Stimulated activated naive CD8-positive, alpha-beta T cell treated with anti-CD3 and anti-CD28 coated beads, Interleukin-15, Interleukin-2, amounts not matched to agents 100 ng/mL and 50 ng/mL, for 24 hours (primary cell): ENCODE measurements around the gene ASCL1.
A peak's percentile ranks its signal among the peaks of the same experiment; 100 is the strongest.

Source experiments
- H3K27ac Mint-ChIP-seq: one replicate; pipeline ENCODE4 v1.8.0; 2021; ENCODE audit warnings: mild to moderate bottlenecking, mixed read lengths
- H3K27me3 Mint-ChIP-seq: one replicate; pipeline ENCODE4 v1.8.0; 2021; ENCODE audit warnings: mixed read lengths
- H3K36me3 Mint-ChIP-seq: one replicate; pipeline ENCODE4 v1.8.0; 2021; ENCODE audit warnings: low read depth, mixed read lengths
- H3K4me1 Mint-ChIP-seq: one replicate; pipeline ENCODE4 v1.8.0; 2021; ENCODE audit warnings: low read depth, mixed read lengths
- H3K4me3 Mint-ChIP-seq: one replicate; pipeline ENCODE4 v1.8.0; 2021; ENCODE audit warnings: mild to moderate bottlenecking, mixed read lengths
- H3K9me3 Mint-ChIP-seq: one replicate; pipeline ENCODE4 v1.8.0; 2021; ENCODE audit warnings: mixed read lengths

The ASCL1 gene

DNA sequence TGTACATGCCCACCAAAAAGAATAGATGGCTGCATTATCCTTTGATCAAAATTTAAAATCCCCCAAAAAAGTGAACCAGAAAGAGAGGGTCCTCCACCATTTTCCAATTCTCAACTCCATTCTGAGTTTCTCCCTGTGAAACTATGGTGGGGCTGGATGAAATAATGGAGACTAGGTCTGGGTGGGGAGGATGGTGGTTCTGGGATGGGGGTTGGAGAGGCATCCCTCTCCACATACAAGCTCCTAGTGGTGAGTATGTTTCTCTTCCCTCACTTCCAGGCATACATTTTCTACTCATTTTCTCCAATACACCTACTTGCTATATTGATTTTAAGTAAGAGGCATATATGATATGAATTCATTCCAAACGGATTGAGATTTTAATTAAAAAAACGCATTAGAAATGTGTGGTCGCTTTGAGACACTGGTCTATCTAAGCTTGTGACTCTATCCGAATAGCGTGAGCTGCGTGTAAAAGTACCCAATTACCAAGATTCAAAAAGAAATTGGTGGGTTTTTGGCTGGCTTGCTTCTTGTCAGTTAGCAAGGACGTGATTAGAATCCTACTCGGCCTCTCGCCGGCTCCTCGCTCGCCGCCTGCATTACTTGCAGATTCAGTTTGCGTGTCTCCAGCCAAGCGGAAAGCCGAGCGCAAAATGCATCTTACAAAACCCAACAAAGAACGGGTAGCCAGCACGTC is 3.4 kb downstream of the ASCL1 start:
- H3K4me3 Mint-ChIP-seq: no peak overlapping the region
- H3K27ac Mint-ChIP-seq: no peak overlapping the region
- H3K9me3 Mint-ChIP-seq: peaks cover 12% of the 10 kb centered on the region
- H3K36me3 Mint-ChIP-seq: peaks cover 5% of the 10 kb centered on the region
- peaks cover 86% of the 10 kb centered on the region for H3K27me3 Mint-ChIP-seq
- H3K4me1 Mint-ChIP-seq: peaks cover 49% of the 10 kb centered on the region

DNA sequence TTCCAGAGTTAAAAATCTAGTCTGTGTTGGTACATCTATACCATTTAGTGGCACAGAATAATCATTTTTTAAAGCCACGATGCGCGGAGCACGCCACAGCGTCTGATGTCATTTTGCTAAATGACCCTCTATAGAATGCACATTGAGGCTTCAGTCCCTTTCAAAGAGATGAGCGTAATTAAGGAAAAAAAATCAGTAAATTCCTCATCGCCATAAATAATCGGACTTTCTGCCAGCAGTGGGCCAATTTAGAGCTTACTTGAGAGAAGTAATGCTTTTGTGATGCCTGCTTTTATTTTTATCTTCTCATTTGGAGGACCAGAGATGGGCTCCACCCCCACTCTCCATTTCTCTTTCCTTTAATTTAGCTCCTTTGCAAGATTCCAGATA is 4.0 kb downstream of the ASCL1 start:
- Mint-ChIP-seq H3K4me3 (peak overlapping the region; percentile 3), H3K4me1 (peaks cover 47% of the 10 kb centered on the region), H3K36me3 (peaks cover 5% of the 10 kb centered on the region), H3K27ac (no peak overlapping the region), H3K27me3 (peaks cover 89% of the 10 kb centered on the region), H3K9me3 (peaks cover 12% of the 10 kb centered on the region)

DNA sequence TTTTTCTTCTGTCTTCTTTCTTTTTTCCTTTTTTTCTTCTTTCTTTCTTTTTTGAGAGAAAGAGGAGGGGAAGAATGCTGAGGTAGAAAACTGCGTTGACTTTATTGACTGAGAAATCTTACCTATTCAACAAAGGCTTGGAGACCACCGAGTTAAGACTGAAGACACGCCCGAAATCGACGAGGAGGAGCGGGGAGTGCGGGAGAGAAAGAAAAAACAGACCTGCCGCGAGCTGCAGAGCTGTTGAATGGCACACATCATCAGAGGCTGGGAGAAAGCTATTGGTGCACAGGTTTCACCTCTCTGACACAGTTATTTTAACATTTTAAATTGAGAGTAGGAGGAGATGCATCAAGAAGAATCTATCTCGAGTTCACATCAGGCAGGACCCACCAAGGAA is 5.1 kb downstream of the ASCL1 start:
- H3K27me3 Mint-ChIP-seq: peaks cover 91% of the 10 kb centered on the region
- no peak overlapping the region for H3K27ac Mint-ChIP-seq
- H3K4me3 Mint-ChIP-seq: peak overlapping the region; percentile 15
- peaks cover 42% of the 10 kb centered on the region for H3K4me1 Mint-ChIP-seq
- peaks cover 5% of the 10 kb centered on the region for H3K36me3 Mint-ChIP-seq
- peaks cover 12% of the 10 kb centered on the region for H3K9me3 Mint-ChIP-seq

DNA sequence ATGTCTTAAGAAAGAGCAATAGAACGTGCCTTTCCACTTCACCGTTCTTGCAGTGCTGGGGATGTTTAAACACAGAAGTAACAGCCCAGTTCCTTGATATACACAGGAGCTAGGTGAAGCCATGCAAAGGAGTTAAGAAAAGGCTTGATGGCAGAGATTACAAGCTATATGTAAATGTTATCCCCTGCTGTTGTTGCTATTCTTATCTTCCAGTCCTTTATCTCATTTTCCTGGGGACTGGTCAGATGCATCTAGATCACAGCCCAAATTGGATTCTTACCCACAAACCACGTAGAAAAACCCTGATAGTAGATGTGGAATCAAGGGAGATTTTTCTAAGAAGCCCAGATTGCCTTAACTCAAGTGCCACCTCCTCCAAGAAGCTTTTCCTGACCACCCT is 5.5 kb downstream of the ASCL1 start:
- no peak overlapping the region for H3K27ac Mint-ChIP-seq
- H3K9me3 Mint-ChIP-seq: peaks cover 12% of the 10 kb centered on the region
- H3K36me3 Mint-ChIP-seq: peaks cover 5% of the 10 kb centered on the region
- H3K4me1 Mint-ChIP-seq: peaks cover 38% of the 10 kb centered on the region
- H3K4me3 Mint-ChIP-seq: no peak overlapping the region
- peaks cover 91% of the 10 kb centered on the region for H3K27me3 Mint-ChIP-seq

DNA sequence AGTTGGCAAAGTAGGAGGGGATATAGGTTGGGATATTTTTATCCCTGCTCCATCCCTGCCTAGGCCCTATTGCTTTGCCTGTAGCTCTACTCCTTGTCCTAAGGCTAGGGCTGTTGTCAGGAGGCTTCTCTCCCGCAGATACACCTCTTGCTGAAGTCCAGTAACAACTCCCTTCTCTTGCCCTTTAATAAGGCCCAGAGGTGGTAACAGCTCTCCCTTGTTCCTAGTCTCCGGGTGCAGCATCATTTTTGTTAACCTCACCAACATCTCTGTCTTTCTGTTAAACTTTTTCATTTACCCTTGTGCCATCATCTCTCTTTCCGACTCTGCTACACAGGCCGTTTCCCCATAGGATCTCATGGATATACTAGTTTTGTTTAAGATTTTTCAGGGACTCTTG is 6.3 kb downstream of the ASCL1 start:
- no peak overlapping the region for H3K27ac Mint-ChIP-seq
- peaks cover 5% of the 10 kb centered on the region for H3K36me3 Mint-ChIP-seq
- no peak overlapping the region for H3K4me3 Mint-ChIP-seq
- H3K4me1 Mint-ChIP-seq: peaks cover 32% of the 10 kb centered on the region
- H3K27me3 Mint-ChIP-seq: peaks cover 94% of the 10 kb centered on the region
- H3K9me3 Mint-ChIP-seq: peaks cover 12% of the 10 kb centered on the region

DNA sequence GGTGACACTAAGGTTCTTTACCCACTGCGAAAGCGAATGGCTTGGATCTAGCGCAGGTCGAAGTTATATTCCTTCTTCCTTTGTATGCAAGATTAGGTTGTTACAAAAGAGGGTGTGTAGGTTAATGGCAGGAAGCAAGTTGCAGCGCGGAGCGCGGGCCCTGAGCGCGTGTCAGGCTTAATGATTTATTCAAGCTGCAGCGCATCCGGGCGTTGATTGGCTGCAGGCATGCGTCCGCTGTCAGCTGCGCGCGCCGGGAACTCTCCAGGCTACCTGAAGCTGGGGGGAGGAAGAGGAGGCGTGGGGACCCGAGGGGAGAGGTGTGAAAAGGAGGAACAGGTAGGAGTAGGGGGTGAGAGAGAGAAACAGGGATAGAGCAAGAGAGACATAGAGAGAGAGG is 7.4 kb downstream of the ASCL1 start:
- Mint-ChIP-seq H3K27ac (no peak overlapping the region), H3K27me3 (peaks cover 90% of the 10 kb centered on the region), H3K9me3 (peaks cover 12% of the 10 kb centered on the region), H3K4me1 (peaks cover 26% of the 10 kb centered on the region), H3K36me3 (peaks cover 5% of the 10 kb centered on the region), H3K4me3 (peak overlapping the region; percentile 76)

DNA sequence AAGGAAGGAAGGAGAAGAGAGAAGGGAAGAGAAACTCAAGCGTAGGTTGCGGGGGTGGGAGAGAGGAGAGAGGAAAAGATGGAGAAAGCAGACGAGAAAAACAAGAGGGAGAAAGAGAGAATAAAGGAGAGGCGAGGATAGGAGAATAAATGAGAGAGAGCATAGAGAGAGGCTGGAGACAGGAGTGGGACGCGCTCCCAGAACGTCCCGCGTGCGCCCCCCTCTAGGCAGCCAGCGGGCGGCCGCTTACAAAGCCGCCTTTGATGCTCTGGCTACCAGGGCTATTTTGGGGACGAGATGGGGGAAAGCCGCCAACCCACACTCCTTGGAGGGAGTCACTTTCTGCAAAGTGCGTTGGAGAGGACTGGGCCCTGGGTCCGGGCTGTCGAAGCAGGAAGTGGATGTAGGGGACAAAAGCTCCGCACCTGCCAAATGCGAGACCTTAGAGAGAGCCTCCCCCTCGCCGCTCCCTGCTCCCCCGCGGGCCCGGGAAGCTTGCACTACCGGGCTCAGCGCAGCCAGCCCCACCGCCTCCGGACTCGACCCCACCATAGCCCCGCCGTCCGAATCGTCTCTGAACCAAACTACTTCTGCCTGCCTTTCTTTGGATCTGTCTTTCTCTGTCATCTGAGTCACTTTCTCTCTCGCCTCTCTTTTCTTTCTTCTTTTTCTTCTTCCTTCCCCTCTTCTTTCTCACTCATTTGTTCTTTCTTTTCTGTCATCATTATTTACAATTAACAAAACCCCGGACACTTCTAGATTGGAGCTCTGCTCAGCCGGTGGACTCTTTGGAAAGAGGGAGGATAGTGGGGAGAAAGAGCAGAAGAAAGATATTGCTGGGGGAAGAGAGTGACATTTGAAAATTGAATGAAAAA is 8.0 kb downstream of the ASCL1 start:
- peaks cover 26% of the 10 kb centered on the region for H3K4me1 Mint-ChIP-seq
- H3K27ac Mint-ChIP-seq: no peak overlapping the region
- peak overlapping the region; percentile 76 for H3K4me3 Mint-ChIP-seq
- H3K27me3 Mint-ChIP-seq: peaks cover 89% of the 10 kb centered on the region
- peaks cover 5% of the 10 kb centered on the region for H3K36me3 Mint-ChIP-seq
- peaks cover 12% of the 10 kb centered on the region for H3K9me3 Mint-ChIP-seq

DNA sequence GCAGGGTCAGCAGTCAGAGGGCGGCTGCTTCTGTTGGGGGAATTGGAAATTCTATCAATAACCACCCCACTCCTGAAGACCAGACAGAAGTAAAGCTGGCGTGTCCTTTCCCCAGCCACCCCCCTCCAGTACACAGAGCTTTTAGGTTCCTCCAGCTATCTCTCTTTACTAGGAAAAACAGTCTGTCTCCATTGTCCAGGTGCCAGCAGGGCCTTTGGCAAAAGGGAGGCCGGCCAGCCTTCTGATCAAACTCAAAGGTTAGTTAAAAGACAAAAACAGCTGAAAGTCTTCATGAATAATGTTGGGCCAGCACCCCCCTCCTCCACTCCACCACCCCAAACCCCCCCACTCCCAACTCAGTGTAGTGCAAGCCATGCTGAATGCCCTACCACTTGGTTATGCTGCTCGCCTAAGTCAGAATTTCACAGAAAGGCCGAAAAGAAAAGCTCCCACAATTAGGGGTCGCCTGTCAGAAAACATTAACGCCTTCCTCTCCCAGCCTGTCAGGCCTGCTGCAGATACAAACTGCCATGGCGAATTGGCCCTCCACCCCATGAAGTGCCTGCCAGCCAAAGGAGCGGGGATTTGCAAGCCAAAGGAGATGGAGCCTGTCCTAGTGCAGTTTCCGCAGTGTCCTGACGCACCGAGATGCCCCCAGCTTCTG is 8.9 kb downstream of the ASCL1 start:
- no peak overlapping the region for H3K4me3 Mint-ChIP-seq
- H3K27ac Mint-ChIP-seq: no peak overlapping the region
- H3K36me3 Mint-ChIP-seq: peaks cover 5% of the 10 kb centered on the region
- H3K27me3 Mint-ChIP-seq: peaks cover 88% of the 10 kb centered on the region
- H3K9me3 Mint-ChIP-seq: peaks cover 12% of the 10 kb centered on the region
- peaks cover 25% of the 10 kb centered on the region for H3K4me1 Mint-ChIP-seq

DNA sequence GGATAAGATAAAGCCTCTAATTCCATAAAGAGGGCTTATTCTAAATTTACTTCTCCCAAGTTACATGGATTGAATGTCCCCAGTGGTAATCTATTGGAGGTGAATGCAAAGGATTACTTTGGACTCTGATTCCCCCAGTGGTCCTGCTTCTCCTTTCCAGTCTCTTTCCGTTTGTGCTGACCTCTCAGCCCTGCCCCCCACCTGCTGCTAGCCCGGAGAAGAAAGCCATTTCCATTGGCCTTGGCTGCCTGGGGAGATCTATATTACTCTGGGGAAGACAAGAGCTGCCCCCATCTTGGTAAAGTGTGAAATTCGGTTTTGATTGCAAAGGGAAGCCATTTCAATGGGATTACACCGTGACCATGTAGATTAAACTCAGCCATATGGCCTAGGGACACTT is 13.3 kb downstream of the ASCL1 start:
- H3K27me3 Mint-ChIP-seq: peaks cover 63% of the 10 kb centered on the region
- H3K36me3 Mint-ChIP-seq: no peaks in the 10 kb centered on the region
- H3K4me1 Mint-ChIP-seq: peaks cover 1% of the 10 kb centered on the region
- H3K4me3 Mint-ChIP-seq: no peak overlapping the region
- H3K27ac Mint-ChIP-seq: no peak overlapping the region
- no peaks in the 10 kb centered on the region for H3K9me3 Mint-ChIP-seq

DNA sequence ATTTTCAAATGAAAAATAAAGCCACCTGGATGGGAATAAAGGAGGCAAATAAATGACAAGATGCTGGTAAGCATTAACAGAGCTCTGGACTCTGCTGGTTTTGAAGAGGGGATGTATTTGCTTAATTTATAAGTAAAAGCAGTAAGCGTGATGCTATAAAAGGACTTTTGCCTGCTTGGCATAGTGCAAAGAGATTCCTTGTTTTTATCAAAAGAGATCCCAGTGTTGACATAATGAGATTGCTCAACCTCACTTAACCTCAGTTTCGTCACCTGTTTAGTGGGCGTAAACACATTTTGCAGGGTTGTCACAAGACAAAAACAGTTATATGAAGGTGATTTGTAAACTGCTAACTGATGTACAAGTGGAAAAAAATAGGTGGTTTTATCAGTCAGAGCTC is 13.8 kb downstream of the ASCL1 start:
- H3K36me3 Mint-ChIP-seq: no peaks in the 10 kb centered on the region
- no peak overlapping the region for H3K27ac Mint-ChIP-seq
- H3K27me3 Mint-ChIP-seq: peaks cover 62% of the 10 kb centered on the region
- no peaks in the 10 kb centered on the region for H3K9me3 Mint-ChIP-seq
- no peak overlapping the region for H3K4me3 Mint-ChIP-seq
- H3K4me1 Mint-ChIP-seq: no peaks in the 10 kb centered on the region

DNA sequence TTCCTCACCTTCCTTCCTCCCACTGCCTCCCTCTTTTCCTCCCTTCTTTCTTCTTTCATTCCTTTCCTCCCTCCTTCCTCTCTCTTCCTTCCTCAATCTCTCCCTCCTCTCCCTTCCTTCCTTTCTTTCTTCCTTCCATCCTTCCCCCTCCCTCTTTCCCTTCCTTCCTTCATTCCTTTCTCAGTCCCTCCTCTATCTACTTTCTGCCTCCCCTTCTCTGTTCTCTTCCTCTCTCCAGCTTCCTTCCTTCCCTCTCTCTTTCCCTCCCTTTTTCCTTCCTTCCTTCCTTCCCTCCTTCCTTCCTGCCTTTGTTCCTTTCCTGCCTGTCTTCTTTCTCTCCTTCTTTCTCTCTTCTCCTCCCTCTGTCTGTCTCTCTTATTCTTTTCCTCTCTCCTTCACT is 16.1 kb downstream of the ASCL1 start:
- Mint-ChIP-seq H3K36me3 (no peaks in the 10 kb centered on the region), H3K4me3 (no peak overlapping the region), H3K27ac (no peak overlapping the region), H3K27me3 (peaks cover 39% of the 10 kb centered on the region), H3K4me1 (no peaks in the 10 kb centered on the region), H3K9me3 (no peaks in the 10 kb centered on the region)

DNA sequence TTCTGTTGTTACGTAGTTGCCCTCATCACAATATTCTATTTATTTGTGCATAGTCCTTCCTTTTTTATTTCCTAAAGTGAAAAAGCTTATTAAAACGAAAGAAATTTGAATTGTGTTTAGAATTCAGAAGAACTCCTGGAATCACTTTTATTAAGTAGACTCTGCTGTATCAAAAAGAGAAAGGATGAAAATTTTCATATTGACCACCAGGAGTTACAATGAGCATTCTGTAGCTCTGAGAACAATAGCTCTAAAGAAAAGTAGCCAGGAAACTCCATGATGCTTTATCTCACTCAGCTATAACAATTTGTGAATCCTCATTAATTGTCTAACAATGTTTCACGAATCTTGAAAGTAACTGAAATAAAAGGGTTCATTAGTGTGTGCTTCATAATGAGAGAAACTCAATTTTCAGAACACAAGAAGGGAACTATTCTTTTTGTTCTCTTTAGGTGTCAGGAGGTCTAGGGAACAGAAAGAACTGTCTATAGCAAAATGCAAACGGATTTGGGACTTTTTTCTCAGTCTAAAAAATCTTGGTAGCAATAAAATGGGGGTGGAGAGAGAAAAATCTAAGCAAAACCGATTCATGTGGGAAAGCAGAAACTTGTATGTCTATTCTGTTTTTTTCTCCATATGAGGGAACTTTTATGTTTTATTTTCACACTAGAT is 19.3 kb downstream of the ASCL1 start:
- Mint-ChIP-seq H3K27me3 (peaks cover 24% of the 10 kb centered on the region), H3K27ac (no peak overlapping the region), H3K36me3 (no peaks in the 10 kb centered on the region)

DNA sequence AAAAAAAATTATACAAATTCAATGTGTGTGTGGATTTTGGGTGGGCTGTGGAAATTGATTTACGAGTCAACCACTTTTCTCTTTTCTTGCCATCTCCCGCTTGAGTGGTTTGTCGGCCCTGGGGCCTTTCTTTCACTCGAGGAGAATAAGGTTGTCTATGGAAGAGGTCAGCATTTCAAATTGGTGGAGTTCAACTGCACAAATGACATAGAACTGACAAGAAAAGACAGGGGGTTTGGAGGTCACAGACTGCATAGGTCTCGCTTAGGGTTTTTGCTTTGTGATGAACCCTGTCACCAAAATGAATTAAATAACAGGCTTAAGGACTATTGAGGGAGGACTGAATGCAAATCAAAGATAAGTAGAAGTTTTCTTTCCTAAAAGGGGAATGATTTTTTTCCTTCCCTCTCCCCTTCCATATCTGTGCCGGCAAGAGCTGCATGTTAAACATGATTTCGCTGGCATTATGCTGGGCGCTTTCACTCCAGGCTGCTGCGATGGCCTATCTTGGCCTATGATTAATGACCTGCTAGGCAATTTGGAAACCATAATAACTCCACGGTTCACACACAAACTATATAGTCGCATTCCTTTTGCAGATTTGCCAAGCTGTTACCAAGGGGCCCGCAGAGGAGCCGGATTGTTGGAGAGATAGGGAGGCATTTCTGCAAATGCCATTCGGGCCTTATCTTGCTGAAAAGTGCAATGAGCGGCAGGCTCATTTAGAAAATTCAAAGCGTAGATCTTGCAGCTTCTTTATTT is 20.7 kb downstream of the ASCL1 start:
- Mint-ChIP-seq H3K9me3 (no peaks in the 10 kb centered on the region), H3K36me3 (no peaks in the 10 kb centered on the region), H3K27ac (no peak overlapping the region), H3K27me3 (peaks cover 23% of the 10 kb centered on the region), H3K4me3 (no peak overlapping the region), H3K4me1 (no peaks in the 10 kb centered on the region)

More for the DNA sequence above, 19.3 kb downstream of the ASCL1 start:
- no peaks in the 10 kb centered on the region for H3K9me3 Mint-ChIP-seq
- H3K4me1 Mint-ChIP-seq: no peaks in the 10 kb centered on the region
- no peak overlapping the region for H3K4me3 Mint-ChIP-seq

DNA sequence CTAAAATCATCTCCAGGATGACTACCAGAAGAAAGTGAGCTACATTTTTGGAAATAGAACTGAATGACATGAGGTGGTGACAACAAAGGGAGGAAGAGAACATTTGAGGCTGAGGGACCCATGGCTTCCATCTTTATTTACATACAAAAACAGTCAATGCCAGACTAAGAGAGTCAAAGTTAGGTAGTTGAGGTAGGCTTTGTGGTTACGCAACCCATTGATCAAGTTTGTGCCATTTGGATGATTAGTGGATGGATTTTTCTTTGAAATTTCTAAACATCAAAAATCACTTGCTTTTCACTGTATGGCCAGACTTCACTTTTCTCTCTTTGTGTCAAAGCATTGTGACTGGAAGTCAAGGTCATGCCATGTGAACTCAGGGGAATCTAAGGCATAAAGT is 22.9 kb downstream of the ASCL1 start:
- Mint-ChIP-seq H3K9me3 (no peaks in the 10 kb centered on the region), H3K27ac (no peak overlapping the region), H3K36me3 (no peaks in the 10 kb centered on the region), H3K4me1 (no peaks in the 10 kb centered on the region), H3K4me3 (no peak overlapping the region), H3K27me3 (peaks cover 24% of the 10 kb centered on the region)
